Measurements from ENCODE around the gene CHST9. TPM values are rescaled to one million over a fixed set of nuclear protein-coding genes. Genes with fewer than 3 reads are reported as not detected.

CHST9 gene
- total and polyA plus RNA-seq, 2 experiments from 2014 or later, result 15.5 to 16.8 TPM

GRCh38 chr18:26956863-26957262 is 228.2 kb downstream of the CHST9 start:
- Histone ChIP-seq H3K9me2 (ENCODE audit: insufficient read depth) (no peaks in the 10 kb centered on the region; the same call in 1 of the 2 replicates), H3K36me3 (ENCODE audit: insufficient read depth) (no peaks in the 10 kb centered on the region), H3K27ac (ENCODE audit: low read depth) (peak overlapping the region; percentile 45), H3F3A (replicated peaks; ENCODE audit: low read depth) (no peaks in the 10 kb centered on the region), H2AFZ (no peak overlapping the region), H3K27me3 (ENCODE audit: insufficient read depth) (no peaks in the 10 kb centered on the region), H3K4me3 (peak overlapping the region; percentile 2; the same call in 1 of the 2 replicates), H3K79me2 (replicated peaks; ENCODE audit: insufficient read depth) (no peaks in the 10 kb centered on the region), H4K20me1 (replicated peaks; ENCODE audit: insufficient read depth) (no peaks in the 10 kb centered on the region), H3K4me1 (ENCODE audit: insufficient read depth) (peaks cover 18% of the 10 kb centered on the region), H3K4me2 (peak overlapping the region; percentile 30)
- H3K4me3 Mint-ChIP-seq, result 0 out of 3 replicates have a peak overlapping the region, but pooled peaks have one; percentile 37
- TF ChIP-seq NANOG (IDR thresholded peaks at IDR 0.05; ENCODE audit: borderline replicate concordance), result peak; percentile 83
- peak; percentile 57; the same call in 1 of the 2 replicates for TF ChIP-seq ETS1 (IDR thresholded peaks at IDR 0.05)
- no peak for TF ChIP-seq ZNF462 (CRISPR knock-in tag; IDR thresholded peaks at IDR 0.05)
- TF ChIP-seq CREB1 (CRISPR knock-in tag; IDR thresholded peaks at IDR 0.05; ENCODE audit: low read depth), result peak; percentile 71
- peaks cover 13% of the 10 kb centered on the region; the same call in 2 of the 3 replicates for H3K36me3 Mint-ChIP-seq (ENCODE audit: low read depth)
- H3K9me3 Mint-ChIP-seq, result peaks cover 3% of the 10 kb centered on the region; the same call in 2 of the 3 replicates
- peak; percentile 100 for ATAC-seq
- H3K4me1 Mint-ChIP-seq, result peaks cover 27% of the 10 kb centered on the region
- H3K27ac Mint-ChIP-seq, result peak overlapping the region; percentile 95
- H3K27me3 Mint-ChIP-seq (ENCODE audit: insufficient read depth, low read depth, poor library complexity), result no peaks in the 10 kb centered on the region
- peak; percentile 93 for DNase-seq (ENCODE audit: low spot score)

GRCh38 chr18:26948703-26949102 is 236.4 kb downstream of the CHST9 start:
- Mint-ChIP-seq H3K27ac (no peak overlapping the region), H3K4me3 (no peak overlapping the region), H3K4me1 (peaks cover 12% of the 10 kb centered on the region), H3K9me3 (peaks cover 8% of the 10 kb centered on the region; the same call in 1 of the 3 replicates), H3K36me3 (ENCODE audit: low read depth) (peaks cover 11% of the 10 kb centered on the region; the same call in 2 of the 3 replicates), H3K27me3 (ENCODE audit: insufficient read depth, low read depth, poor library complexity) (peaks cover 1% of the 10 kb centered on the region)
- H4K20me1 ChIP-seq (replicated peaks; ENCODE audit: insufficient read depth), result no peaks in the 10 kb centered on the region
- H3F3A ChIP-seq (replicated peaks; ENCODE audit: low read depth), result no peaks in the 10 kb centered on the region
- no peak overlapping the region for H2AFZ ChIP-seq
- H3K4me1 ChIP-seq (ENCODE audit: insufficient read depth), result no peaks in the 10 kb centered on the region
- H3K4me2 ChIP-seq, result no peak overlapping the region
- no peaks in the 10 kb centered on the region for H3K79me2 ChIP-seq (replicated peaks; ENCODE audit: insufficient read depth)
- H3K9me2 ChIP-seq (ENCODE audit: insufficient read depth), result peaks cover 4% of the 10 kb centered on the region; the same call in 1 of the 2 replicates
- H3K27me3 ChIP-seq (ENCODE audit: insufficient read depth), result no peaks in the 10 kb centered on the region
- no peak overlapping the region for H3K4me3 ChIP-seq
- DNase-seq (ENCODE audit: low spot score), result peak; percentile 8
- no peak overlapping the region for H3K27ac ChIP-seq (ENCODE audit: low read depth)
- no peaks in the 10 kb centered on the region for H3K36me3 ChIP-seq (ENCODE audit: insufficient read depth)
- no peak for ATAC-seq
- TF ChIP-seq ZNF114 (CRISPR knock-in tag; IDR thresholded peaks at IDR 0.05) (no peak), REST (IDR thresholded peaks at IDR 0.05; ENCODE audit: unreplicated experiment) (no peak), ETS1 (IDR thresholded peaks at IDR 0.05) (no peak)
